Esophagus muscularis mucosa (tissue), 4 donors: ENCODE measurements around the gene CCDC141. TPM values are rescaled to one million over a fixed set of nuclear protein-coding genes. Genes with fewer than 3 reads are reported as not detected.

Experiments used
- DNase-seq: peaks from one replicate; pipeline ENCODE4 v3.0.0-alpha.2; 2017; ENCODE audit errors: extremely low spot score
- H3K27ac ChIP-seq, 4 donors: fragments of 200-600 bp; sonication (generic); replicated peaks in 1 of 4; 1 replicate in 3 of 4; 2 replicates in 1 of 4; pipeline ENCODE4 v1.5.1; 2016 to 2019; ENCODE audit warnings: mild to moderate bottlenecking in 1 of 4
- H3K27me3 ChIP-seq, 4 donors: fragments of 200-600 bp; sonication (generic); one replicate each; pipeline versions ENCODE4 v1.5.1 to v1.6.0; 2016 to 2019
- H3K36me3 ChIP-seq, 4 donors: fragments of 200-600 bp; sonication (generic); one replicate each; pipeline ENCODE4 v1.5.1; 2016 to 2019
- H3K4me1 ChIP-seq, 4 donors: fragments of 200-600 bp; sonication (generic); one replicate each; pipeline ENCODE4 v1.5.1; 2016 to 2019
- H3K4me3 ChIP-seq, 4 donors: fragments of 200-600 bp; sonication (generic); 1 replicate in 2 of 4; 2 replicates in 2 of 4; pipeline ENCODE4 v1.5.1; 2016 to 2019; ENCODE audit warnings: mild to moderate bottlenecking in 4 of 4, moderate library complexity in 1 of 4
- H3K9me3 ChIP-seq, 4 donors: fragments of 200-600 bp; sonication (generic); 1 replicate in 3 of 4; 2 replicates in 1 of 4; pipeline ENCODE4 v1.5.1; 2016 to 2019
- EP300 ChIP-seq: sonication (generic); formaldehyde crosslinking; IDR thresholded peaks from one replicate; pipeline ENCODE4 v1.6.1; 2017; ENCODE audit warnings: antibody characterized with exemption
- POLR2A ChIP-seq: fragments of 450-650 bp; IDR thresholded peaks from one replicate; pipeline ENCODE4 v1.6.1; 2017; ENCODE audit warnings: antibody characterized with exemption, moderate library complexity, mild to moderate bottlenecking, low read depth
- POLR2AphosphoS5 ChIP-seq, 2 donors: sonication (generic); formaldehyde crosslinking; IDR thresholded peaks; one replicate each; pipeline ENCODE4 v1.6.1; 2017; ENCODE audit warnings: antibody characterized with exemption in 2 of 2
- WGBS: methylation state at CpG from one replicate; pipeline ENCODE4 v1.1.5; 2018; 5-methylcytosine and 5-hydroxymethylcytosine counted together
- intact Hi-C: fragments of 100-400 bp; cut with DNase I; formaldehyde crosslinking; loops from one replicate; pipeline ENCODE4 v1.15.1; 2023
- total RNA-seq, 4 donors: library from RNA; depleted of rRNA; stranded (reverse); fragments of >200 nt; gene quantifications; one replicate each; pipeline versions ENCODE4 v1.1.0 to v1.2.1, GENCODE V29; 2016
- TF ChIP-seq, protein P1 (sequence below), 3 experiments: fragments of 200-600 bp in 2 of 3; fragments of 450-650 bp in 1 of 3; sonication (generic) in 2 of 3; IDR thresholded peaks; one replicate each; pipeline ENCODE4 v1.5.1; 2017 to 2019; ENCODE audit warnings: antibody characterized with exemption in 3 of 3, mild to moderate bottlenecking in 2 of 3, moderate library complexity in 1 of 3

Gene CCDC141
- total RNA-seq, 4 donors from 2014 or later: 2.7 to 8.7 (median 4.1) TPM

DNA sequence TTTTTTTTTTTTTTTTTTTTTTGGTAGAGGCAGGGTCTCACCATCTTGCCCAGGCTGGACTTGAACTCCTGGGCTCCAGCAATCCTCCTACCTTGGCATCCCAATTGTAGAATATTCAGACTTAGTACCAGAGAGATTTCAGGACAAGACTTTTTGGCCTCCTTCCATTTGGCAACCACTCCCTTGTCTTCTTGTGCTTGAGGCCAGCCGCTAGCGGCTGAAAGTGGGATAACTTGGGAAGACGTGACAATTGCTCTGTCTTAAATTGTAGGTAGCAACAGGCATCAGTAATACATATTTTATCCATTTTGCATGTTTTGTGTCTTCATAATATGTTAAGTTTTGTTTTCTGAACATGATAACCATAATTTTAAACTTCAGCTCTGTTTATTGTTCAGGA is 189.4 kb downstream of the CCDC141 start:
- Histone ChIP-seq H3K27ac (no peak overlapping the region), H3K4me1 (peaks cover 26 to 45% (median 40%) of the 10 kb centered on the region in 4 donors), H3K27me3 (no peaks in the 10 kb centered on the region), H3K4me3 (no peak overlapping the region), H3K9me3 (no peaks in the 10 kb centered on the region), H3K36me3 (no peaks in the 10 kb centered on the region)
- no peak for DNase-seq
- 24% methylated on average over 3 of the region's 3 CpGs for WGBS
- intact Hi-C loops: no loop called here
- TF ChIP-seq EP300 (no peak), POLR2AphosphoS5 (IDR thresholded peaks at IDR 0.05) (no peak), POLR2A (no peak)
- TF ChIP-seq, protein P1, sequence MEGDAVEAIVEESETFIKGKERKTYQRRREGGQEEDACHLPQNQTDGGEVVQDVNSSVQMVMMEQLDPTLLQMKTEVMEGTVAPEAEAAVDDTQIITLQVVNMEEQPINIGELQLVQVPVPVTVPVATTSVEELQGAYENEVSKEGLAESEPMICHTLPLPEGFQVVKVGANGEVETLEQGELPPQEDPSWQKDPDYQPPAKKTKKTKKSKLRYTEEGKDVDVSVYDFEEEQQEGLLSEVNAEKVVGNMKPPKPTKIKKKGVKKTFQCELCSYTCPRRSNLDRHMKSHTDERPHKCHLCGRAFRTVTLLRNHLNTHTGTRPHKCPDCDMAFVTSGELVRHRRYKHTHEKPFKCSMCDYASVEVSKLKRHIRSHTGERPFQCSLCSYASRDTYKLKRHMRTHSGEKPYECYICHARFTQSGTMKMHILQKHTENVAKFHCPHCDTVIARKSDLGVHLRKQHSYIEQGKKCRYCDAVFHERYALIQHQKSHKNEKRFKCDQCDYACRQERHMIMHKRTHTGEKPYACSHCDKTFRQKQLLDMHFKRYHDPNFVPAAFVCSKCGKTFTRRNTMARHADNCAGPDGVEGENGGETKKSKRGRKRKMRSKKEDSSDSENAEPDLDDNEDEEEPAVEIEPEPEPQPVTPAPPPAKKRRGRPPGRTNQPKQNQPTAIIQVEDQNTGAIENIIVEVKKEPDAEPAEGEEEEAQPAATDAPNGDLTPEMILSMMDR (IDR thresholded peaks at IDR 0.05): peak; percentile 17 to 66 (median 36)

DNA sequence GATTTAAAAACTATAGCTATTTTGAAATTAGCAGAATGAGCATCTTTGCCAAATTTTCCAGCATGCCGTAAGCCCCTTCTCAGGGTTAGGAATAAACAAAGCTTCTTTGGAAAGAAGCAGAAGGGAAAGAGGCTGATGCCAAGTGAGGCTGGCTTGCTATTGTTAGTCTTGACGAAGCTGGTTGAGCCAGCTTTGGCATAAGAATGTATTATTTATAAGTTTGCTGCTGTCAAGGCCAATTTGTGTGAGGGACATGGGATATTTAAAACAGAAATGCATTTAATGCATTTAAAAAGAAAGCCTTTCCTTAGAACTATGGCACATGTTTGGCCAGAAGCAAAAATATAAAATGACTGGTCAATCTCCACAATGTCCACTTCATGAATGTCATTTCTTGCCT is 190.2 kb downstream of the CCDC141 start:
- intact Hi-C loops: no loop called here
- no peak overlapping the region for H3K27ac ChIP-seq
- H3K4me3 ChIP-seq: no peak overlapping the region
- 23% methylated on average over 2 of the region's 2 CpGs for WGBS
- no peaks in the 10 kb centered on the region for H3K36me3 ChIP-seq
- peaks cover 21 to 42% (median 37%) of the 10 kb centered on the region in 4 donors for H3K4me1 ChIP-seq
- TF ChIP-seq, protein P1 (IDR thresholded peaks at IDR 0.05): no peak
- TF ChIP-seq POLR2A: no peak
- TF ChIP-seq EP300: no peak
- no peak for TF ChIP-seq POLR2AphosphoS5 (IDR thresholded peaks at IDR 0.05)
- H3K27me3 ChIP-seq: no peaks in the 10 kb centered on the region
- no peak for DNase-seq
- no peaks in the 10 kb centered on the region for H3K9me3 ChIP-seq

DNA sequence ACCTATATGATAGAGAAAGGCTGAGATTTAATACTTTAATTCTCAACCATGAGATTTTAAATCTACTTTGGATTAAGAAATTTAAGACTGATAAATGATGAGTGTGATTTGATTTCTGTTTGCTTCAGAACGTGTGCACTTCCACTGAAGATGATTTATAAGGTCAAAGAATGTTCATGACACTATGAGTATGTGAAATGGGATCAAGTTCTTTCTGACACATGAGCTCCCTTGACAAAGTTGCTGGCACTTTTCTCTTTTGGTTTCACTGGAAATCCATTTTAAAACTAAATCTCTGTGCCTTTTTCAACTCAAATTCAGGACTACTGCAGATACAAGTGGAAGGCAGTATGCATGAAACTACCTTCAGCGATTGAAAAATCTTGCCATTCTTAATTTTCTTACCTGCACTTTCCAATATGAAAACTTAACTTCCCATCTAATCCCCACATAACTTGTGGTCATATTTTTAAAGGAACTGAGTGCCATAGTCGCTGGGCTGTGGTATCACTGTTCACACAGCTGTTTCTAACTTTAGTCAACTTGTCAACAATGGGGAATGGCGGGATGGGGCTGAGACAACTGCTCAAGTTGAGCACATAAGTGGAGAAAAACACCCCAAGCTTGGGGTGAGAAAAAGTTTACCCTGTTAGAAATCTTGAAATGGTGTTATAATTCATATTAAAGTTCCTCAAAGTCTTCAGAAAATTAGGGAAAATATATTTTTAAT is 190.9 kb downstream of the CCDC141 start:
- Histone ChIP-seq H3K27ac (no peak overlapping the region), H3K27me3 (no peaks in the 10 kb centered on the region), H3K4me1 (peaks cover 14 to 36% (median 31%) of the 10 kb centered on the region in 4 donors), H3K36me3 (no peaks in the 10 kb centered on the region), H3K9me3 (no peaks in the 10 kb centered on the region), H3K4me3 (no peak overlapping the region)
- intact Hi-C loops: no loop called here
- no peak for DNase-seq
- TF ChIP-seq POLR2A (no peak), POLR2AphosphoS5 (IDR thresholded peaks at IDR 0.05) (no peak), EP300 (no peak)
- TF ChIP-seq, protein P1 (IDR thresholded peaks at IDR 0.05): no peak
- 62% methylated on average over 4 of the region's 4 CpGs for WGBS

DNA sequence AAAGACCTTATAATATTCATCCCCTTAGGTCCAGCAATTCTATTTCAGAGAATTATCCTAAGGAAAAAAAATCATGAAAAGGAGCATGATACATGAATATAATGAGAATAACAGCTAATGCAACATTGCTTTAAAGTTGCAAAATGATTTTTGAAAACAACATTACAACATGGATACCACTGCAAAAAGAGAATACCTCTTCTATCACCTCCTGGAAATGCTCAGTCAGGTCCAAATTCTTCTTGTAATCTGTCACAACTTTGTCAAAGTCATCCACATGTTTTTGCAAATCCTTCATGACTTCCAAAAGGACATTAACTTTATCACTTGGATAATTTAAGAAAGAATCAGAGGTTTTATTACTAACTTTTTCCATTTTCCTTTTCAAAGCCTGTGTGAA is 194.8 kb downstream of the CCDC141 start:
- H3K9me3 ChIP-seq: no peaks in the 10 kb centered on the region
- no peak for DNase-seq
- H3K36me3 ChIP-seq: no peaks in the 10 kb centered on the region
- H3K27me3 ChIP-seq: no peaks in the 10 kb centered on the region
- intact Hi-C loops: no loop called here
- no peak for TF ChIP-seq POLR2AphosphoS5 (IDR thresholded peaks at IDR 0.05)
- no peak for TF ChIP-seq EP300
- no peak for TF ChIP-seq POLR2A
- TF ChIP-seq, protein P1 (IDR thresholded peaks at IDR 0.05): no peak
- H3K4me1 ChIP-seq: peaks cover 2 to 14% (median 13%) of the 10 kb centered on the region in 4 donors
- H3K27ac ChIP-seq: no peak overlapping the region
- no peak overlapping the region for H3K4me3 ChIP-seq

DNA sequence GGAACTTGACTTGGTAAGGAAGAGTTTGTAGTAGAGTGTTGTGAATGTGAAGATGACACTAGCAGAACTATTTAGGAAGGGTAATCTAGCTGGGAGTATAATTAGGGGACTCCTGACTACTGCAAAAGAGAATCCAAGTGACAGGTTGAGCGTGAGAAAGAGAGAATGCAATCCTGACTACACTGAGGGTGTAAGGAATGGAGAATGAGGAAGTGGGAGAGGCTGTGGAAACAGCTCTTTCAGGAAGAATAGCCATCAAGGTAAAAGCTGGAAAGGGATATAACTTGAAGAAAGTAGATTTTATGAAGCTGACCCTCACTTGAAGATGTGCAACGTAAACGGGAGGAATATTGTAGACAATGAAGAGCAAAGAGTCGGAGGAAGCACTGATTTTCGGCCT is 201.6 kb downstream of the CCDC141 start:
- Histone ChIP-seq H3K27me3 (no peaks in the 10 kb centered on the region), H3K36me3 (peaks cover 0 to 10% (median 0%) of the 10 kb centered on the region in 4 donors), H3K27ac (no peak overlapping the region), H3K4me3 (no peak overlapping the region), H3K4me1 (peaks cover 18 to 27% (median 25%) of the 10 kb centered on the region in 4 donors), H3K9me3 (no peaks in the 10 kb centered on the region)
- intact Hi-C loops: no loop called here
- TF ChIP-seq POLR2A (no peak), EP300 (no peak)
- TF ChIP-seq, protein P1 (IDR thresholded peaks at IDR 0.05): no peak
- no peak for DNase-seq
- 97% methylated on average over 5 of the region's 5 CpGs for WGBS
